Mammary epithelial cell (primary cell): ENCODE results near the gene ITGA8.

Source experiments
- CTCF ChIP-seq, 2 donors: IDR thresholded peaks in 1 of 2; conservative IDR thresholded peaks in 1 of 2; 2 replicates each; pipeline ENCODE4 v1.5.1; 2011 to 2012; ENCODE audit warnings: inconsistent platforms in 2 of 2, low read length in 2 of 2, mild to moderate bottlenecking in 2 of 2, control low read depth in 1 of 2, low read depth in 1 of 2; ENCODE audit not compliant: insufficient read depth in 1 of 2; ENCODE audit errors: extremely low read depth in 1 of 2
- EZH2 ChIP-seq: IDR thresholded peaks from 2 replicates; pipeline ENCODE4 v1.6.1; 2012; ENCODE audit warnings: low read length, inconsistent platforms, borderline replicate concordance

GRCh38 chr10:15741581-15741980 lies 21.9 kb upstream of the ITGA8 start:
- TF ChIP-seq EZH2 (no peak), CTCF (conservative IDR thresholded peaks at IDR 0.05 in 1 of 2, IDR thresholded peaks at IDR 0.05 in 1 of 2; ENCODE audit: extremely low read depth in 1 of 2, insufficient read depth in 1 of 2, low read depth in 1 of 2, low read length in 2 of 2) (no peak)
